RWPE2 (cell line): ENCODE measurements around the gene PROZ.

Source experiments
- ATAC-seq: fragments of 200-7000 bp; cut with Tn5 transposase; 3 replicates; pipeline ENCODE4 v1.9.1; 2021; ENCODE audit warnings: low read depth
- DNase-seq: peaks from one replicate; pipeline ENCODE4 v3.0.0-alpha.2; 2020; ENCODE audit warnings: low spot score
- H3K27ac ChIP-seq: fragments of 450-650 bp; 2 replicates; pipeline ENCODE4 v1.5.1; 2017; ENCODE audit warnings: mild to moderate bottlenecking; ENCODE audit not compliant: poor library complexity, severe bottlenecking
- H3K27me3 ChIP-seq: fragments of 250-450 bp; sonication (Bioruptor Pico); 2 replicates; pipeline ENCODE4 v1.5.1; 2021; ENCODE audit warnings: mild to moderate bottlenecking, moderate library complexity; ENCODE audit not compliant: insufficient read depth, poor library complexity, severe bottlenecking
- H3K36me3 ChIP-seq: fragments of 250-450 bp; sonication (Bioruptor Pico); 2 replicates; pipeline ENCODE4 v1.5.1; 2020; ENCODE audit warnings: low read depth, mild to moderate bottlenecking, moderate library complexity
- H3K4me1 ChIP-seq: fragments of 250-450 bp; sonication (Bioruptor Pico); 2 replicates; pipeline ENCODE4 v1.5.1; 2021; ENCODE audit warnings: mild to moderate bottlenecking, moderate library complexity; ENCODE audit not compliant: insufficient read depth, poor library complexity, severe bottlenecking
- H3K4me3 ChIP-seq: fragments of 250-450 bp; sonication (Bioruptor Pico); 2 replicates; pipeline ENCODE4 v1.5.1; 2021; ENCODE audit warnings: mild to moderate bottlenecking, moderate library complexity; ENCODE audit not compliant: severe bottlenecking
- H3K9me3 ChIP-seq: fragments of 250-450 bp; sonication (Bioruptor Pico); 2 replicates; pipeline ENCODE4 v1.5.1; 2021; ENCODE audit warnings: mild to moderate bottlenecking, moderate library complexity; ENCODE audit not compliant: severe bottlenecking
- TF ChIP-seq, protein P1 (sequence below): fragments of 450-650 bp; IDR thresholded peaks from one replicate; pipeline ENCODE4 v1.5.1; 2017; ENCODE audit warnings: mild to moderate bottlenecking, moderate library complexity; ENCODE audit not compliant: poor library complexity, severe bottlenecking

Gene PROZ

DNA sequence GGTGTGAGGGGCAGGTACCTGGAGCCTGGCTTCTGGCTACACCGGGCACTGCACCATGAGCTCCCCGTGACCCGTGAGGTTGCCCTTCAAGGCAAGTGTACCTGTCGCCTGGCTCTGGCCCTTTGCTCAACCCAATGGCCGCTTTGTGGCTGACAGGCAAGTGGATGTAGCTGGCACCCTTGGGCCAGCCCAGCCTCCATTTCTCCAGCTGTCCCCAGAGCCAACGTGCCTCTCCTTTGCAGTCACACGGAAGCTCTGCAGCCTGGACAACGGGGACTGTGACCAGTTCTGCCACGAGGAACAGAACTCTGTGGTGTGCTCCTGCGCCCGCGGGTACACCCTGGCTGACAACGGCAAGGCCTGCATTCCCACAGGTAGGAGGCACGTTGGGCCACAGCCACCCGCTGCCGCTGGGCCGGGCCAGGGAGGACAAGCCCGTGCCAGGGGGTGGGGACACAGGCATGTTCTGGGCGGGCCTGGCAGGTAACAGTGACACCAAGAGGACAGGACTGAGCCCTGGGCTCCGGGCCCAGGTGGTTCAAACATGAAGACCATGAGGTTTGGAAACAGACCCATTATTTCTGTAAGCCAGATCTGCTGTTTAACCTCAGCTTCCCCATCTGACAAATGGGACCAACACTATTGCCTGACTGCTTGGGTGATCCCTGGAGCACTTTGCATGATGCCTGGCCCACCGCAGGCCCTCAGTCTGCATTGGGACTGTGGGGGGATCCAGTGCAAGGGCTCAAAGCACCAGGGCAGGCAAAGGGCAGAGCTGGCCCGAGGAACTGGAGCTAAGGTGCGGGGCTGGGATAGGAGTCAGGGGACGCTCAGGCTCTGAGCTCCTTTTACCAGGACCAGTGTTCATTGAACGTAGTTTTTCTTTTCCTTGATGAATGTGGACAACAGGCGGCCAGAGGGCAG is 17.5 kb upstream of the PROZ start:
- Histone ChIP-seq H3K27ac (no peak overlapping the region), H3K27me3 (no peaks in the 10 kb centered on the region), H3K9me3 (no peaks in the 10 kb centered on the region), H3K4me3 (no peak overlapping the region), H3K4me1 (no peaks in the 10 kb centered on the region), H3K36me3 (no peaks in the 10 kb centered on the region)
- DNase-seq (no peak), ATAC-seq (no peak; the same call in 2 of the 3 replicates)
- TF ChIP-seq, protein P1, sequence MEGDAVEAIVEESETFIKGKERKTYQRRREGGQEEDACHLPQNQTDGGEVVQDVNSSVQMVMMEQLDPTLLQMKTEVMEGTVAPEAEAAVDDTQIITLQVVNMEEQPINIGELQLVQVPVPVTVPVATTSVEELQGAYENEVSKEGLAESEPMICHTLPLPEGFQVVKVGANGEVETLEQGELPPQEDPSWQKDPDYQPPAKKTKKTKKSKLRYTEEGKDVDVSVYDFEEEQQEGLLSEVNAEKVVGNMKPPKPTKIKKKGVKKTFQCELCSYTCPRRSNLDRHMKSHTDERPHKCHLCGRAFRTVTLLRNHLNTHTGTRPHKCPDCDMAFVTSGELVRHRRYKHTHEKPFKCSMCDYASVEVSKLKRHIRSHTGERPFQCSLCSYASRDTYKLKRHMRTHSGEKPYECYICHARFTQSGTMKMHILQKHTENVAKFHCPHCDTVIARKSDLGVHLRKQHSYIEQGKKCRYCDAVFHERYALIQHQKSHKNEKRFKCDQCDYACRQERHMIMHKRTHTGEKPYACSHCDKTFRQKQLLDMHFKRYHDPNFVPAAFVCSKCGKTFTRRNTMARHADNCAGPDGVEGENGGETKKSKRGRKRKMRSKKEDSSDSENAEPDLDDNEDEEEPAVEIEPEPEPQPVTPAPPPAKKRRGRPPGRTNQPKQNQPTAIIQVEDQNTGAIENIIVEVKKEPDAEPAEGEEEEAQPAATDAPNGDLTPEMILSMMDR = no peak

- H3K4me3 ChIP-seq = no peak overlapping the region
- H3K9me3 ChIP-seq = no peaks in the 10 kb centered on the region
- no peak for DNase-seq
- no peaks in the 10 kb centered on the region for H3K36me3 ChIP-seq
- H3K27me3 ChIP-seq = no peaks in the 10 kb centered on the region
- no peak for ATAC-seq
- no peaks in the 10 kb centered on the region for H3K4me1 ChIP-seq
- TF ChIP-seq, protein P1 = no peak
- H3K27ac ChIP-seq = no peak overlapping the region
Measured at GRCh38 chr13:113141601-113141970, 16.9 kb upstream of the PROZ start.

DNA sequence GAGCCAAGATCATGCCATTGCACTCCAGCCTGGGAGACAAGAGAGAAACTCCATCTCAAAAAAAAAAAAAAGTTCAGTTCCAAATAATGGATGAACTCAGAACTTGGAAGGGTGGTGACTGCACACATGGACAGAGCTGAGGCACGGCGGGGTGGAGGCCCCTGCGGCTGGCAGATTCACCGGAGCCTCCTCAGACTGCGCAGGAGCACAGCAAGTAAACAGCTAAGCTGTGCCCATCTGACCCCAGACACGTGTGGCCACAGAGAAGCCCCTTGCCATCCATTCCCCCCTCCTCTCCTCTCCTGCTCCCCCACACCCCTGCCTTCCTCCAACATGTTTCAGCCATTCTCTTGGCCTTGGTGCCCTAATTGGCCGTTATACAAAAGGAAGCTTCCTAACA is 15.6 kb upstream of the PROZ start:
- DNase-seq = no peak
- TF ChIP-seq, protein P1 = no peak
- Histone ChIP-seq H3K27ac (no peak overlapping the region), H3K36me3 (no peaks in the 10 kb centered on the region), H3K27me3 (no peaks in the 10 kb centered on the region), H3K9me3 (no peaks in the 10 kb centered on the region), H3K4me1 (no peaks in the 10 kb centered on the region), H3K4me3 (no peak overlapping the region)
- ATAC-seq = no peak

- no peaks in the 10 kb centered on the region for H3K9me3 ChIP-seq
- no peaks in the 10 kb centered on the region for H3K27me3 ChIP-seq
- TF ChIP-seq, protein P1 = no peak
- no peak overlapping the region for H3K4me3 ChIP-seq
- ATAC-seq (no peak), DNase-seq (no peak)
- H3K4me1 ChIP-seq = no peaks in the 10 kb centered on the region
- H3K36me3 ChIP-seq = no peaks in the 10 kb centered on the region
- no peak overlapping the region for H3K27ac ChIP-seq
Measured at GRCh38 chr13:113143466-113144254, 14.8 kb upstream of the PROZ start.
